Ishikawa (cell line): ENCODE results near the gene KCTD12.

Experiments used
- CEBPB ChIP-seq: IDR thresholded peaks from 2 replicates; pipeline ENCODE4 v1.6.1; 2012
- CREB1 ChIP-seq: IDR thresholded peaks from 2 replicates; pipeline ENCODE4 v1.6.1; 2012; ENCODE audit warnings: low read depth
- EGR1 ChIP-seq: IDR thresholded peaks from 2 replicates; pipeline ENCODE4 v1.6.1; 2012
- EP300 ChIP-seq: IDR thresholded peaks from 2 replicates; pipeline ENCODE4 v1.6.1; 2012; ENCODE audit warnings: borderline replicate concordance
- FOXM1 ChIP-seq: IDR thresholded peaks from 2 replicates; pipeline ENCODE4 v1.6.1; 2012; ENCODE audit warnings: low read depth, borderline replicate concordance
- MAX ChIP-seq: IDR thresholded peaks from 2 replicates; pipeline ENCODE4 v1.6.1; 2012
- NFIC ChIP-seq: IDR thresholded peaks from 2 replicates; pipeline ENCODE4 v1.6.1; 2012
- RAD21 ChIP-seq: IDR thresholded peaks from 2 replicates; pipeline ENCODE4 v1.6.1; 2012; ENCODE audit warnings: low read depth
- REST ChIP-seq: IDR thresholded peaks from 2 replicates; pipeline ENCODE4 v1.6.1; 2012; ENCODE audit warnings: low read depth, mild to moderate bottlenecking
- TAF1 ChIP-seq: IDR thresholded peaks from 2 replicates; pipeline ENCODE4 v1.6.1; 2012; ENCODE audit warnings: low read depth, mild to moderate bottlenecking
- TCF12 ChIP-seq: IDR thresholded peaks from 2 replicates; pipeline ENCODE4 v1.6.1; 2012; ENCODE audit warnings: low read depth
- TEAD4 ChIP-seq: IDR thresholded peaks from 2 replicates; pipeline ENCODE4 v1.6.1; 2012
- USF1 ChIP-seq: IDR thresholded peaks from 2 replicates; pipeline ENCODE4 v1.6.1; 2012
- YY1 ChIP-seq: IDR thresholded peaks from 2 replicates; pipeline ENCODE4 v1.6.1; 2012; ENCODE audit warnings: low read depth
- ZBTB7A ChIP-seq: IDR thresholded peaks from 2 replicates; pipeline ENCODE4 v1.6.1; 2012; ENCODE audit warnings: low read depth

Gene KCTD12

GRCh38 chr13:76875271-76875815 is 10.9 kb downstream of the KCTD12 start:
- TF ChIP-seq ZBTB7A (no peak), TCF12 (no peak), TAF1 (no peak), MAX (no peak), CREB1 (no peak), EP300 (no peak), RAD21 (no peak), NFIC (no peak), USF1 (no peak), CEBPB (no peak), YY1 (no peak), TEAD4 (no peak), EGR1 (no peak), FOXM1 (no peak), REST (no peak)

- TF ChIP-seq RAD21 (no peak), TEAD4 (no peak), TCF12 (no peak), USF1 (no peak), CREB1 (no peak), CEBPB (no peak), ZBTB7A (no peak)
Measured at GRCh38 chr13:76874479-76874878, 11.7 kb downstream of the KCTD12 start.

GRCh38 chr13:76873445-76873844 is 12.8 kb downstream of the KCTD12 start:
- TF ChIP-seq YY1 (no peak), CEBPB (no peak), EGR1 (no peak), REST (no peak)

- TF ChIP-seq NFIC (no peak), YY1 (no peak), REST (no peak), TAF1 (no peak), CREB1 (no peak), USF1 (no peak), ZBTB7A (no peak), EP300 (no peak), EGR1 (no peak), TEAD4 (no peak), FOXM1 (no peak), TCF12 (no peak), MAX (no peak), RAD21 (no peak), CEBPB (no peak)
Measured at GRCh38 chr13:76872675-76873074, 13.5 kb downstream of the KCTD12 start.
